Measurements from ENCODE around the gene AHRR.

DNA sequence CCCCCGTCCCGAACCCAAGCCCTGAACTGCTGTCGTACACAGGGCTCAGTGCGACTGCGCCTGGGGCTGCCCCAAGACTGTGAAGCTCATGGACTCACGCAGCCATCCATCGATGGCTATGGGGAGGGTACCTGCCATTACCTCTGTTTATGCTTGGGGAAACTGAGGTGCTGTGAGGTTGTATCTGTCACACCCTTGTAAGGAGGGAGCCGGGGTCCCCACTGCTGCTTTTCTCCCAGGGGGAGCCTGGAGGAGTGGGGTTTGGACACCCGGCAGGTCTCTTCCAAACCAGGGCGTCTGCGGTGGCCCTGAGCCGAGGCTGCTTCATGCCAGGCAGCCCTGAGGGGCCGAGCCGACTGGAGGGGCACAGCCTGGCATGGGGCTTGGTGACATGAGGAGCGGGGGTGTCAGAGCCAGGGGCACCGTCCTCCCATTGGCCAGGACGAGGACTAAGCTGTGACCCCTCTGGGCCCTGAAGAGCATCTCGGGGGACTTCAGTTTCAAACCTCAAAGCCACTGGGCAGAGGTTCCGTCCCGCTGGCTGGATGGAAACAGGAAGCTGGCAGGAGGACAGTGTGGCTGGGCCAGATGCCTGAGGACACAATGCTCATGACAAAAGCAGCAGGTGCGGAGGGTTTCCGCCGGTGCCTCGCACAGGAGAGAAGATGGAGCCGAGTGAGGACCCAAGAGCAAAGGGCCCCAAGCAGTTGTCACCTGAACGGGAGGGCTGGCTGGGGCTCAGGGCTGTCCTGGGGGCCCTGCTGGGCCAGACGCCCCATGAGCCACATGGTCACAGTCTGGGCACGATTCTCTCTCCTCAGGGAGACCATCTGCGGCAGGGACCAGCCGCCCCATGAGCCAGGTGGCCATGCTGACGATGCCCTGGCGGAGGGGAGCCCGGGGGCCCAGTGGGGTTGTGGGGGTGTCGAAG lies 67.0 kb downstream of the AHRR start:
- TF ChIP-seq POLR2AphosphoS5 (IDR thresholded peaks at IDR 0.05), result no peak
- TF ChIP-seq, protein P1, sequence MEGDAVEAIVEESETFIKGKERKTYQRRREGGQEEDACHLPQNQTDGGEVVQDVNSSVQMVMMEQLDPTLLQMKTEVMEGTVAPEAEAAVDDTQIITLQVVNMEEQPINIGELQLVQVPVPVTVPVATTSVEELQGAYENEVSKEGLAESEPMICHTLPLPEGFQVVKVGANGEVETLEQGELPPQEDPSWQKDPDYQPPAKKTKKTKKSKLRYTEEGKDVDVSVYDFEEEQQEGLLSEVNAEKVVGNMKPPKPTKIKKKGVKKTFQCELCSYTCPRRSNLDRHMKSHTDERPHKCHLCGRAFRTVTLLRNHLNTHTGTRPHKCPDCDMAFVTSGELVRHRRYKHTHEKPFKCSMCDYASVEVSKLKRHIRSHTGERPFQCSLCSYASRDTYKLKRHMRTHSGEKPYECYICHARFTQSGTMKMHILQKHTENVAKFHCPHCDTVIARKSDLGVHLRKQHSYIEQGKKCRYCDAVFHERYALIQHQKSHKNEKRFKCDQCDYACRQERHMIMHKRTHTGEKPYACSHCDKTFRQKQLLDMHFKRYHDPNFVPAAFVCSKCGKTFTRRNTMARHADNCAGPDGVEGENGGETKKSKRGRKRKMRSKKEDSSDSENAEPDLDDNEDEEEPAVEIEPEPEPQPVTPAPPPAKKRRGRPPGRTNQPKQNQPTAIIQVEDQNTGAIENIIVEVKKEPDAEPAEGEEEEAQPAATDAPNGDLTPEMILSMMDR (IDR thresholded peaks at IDR 0.05), result no peak
- TF ChIP-seq POLR2A (IDR thresholded peaks at IDR 0.05), result no peak
